GM10266 (cell line): ENCODE results near the gene SLC2A9.
A peak's percentile ranks its signal among the peaks of the same experiment; 100 is the strongest.

Experiments
- DNase-seq: peaks from one replicate; pipeline ENCODE4 v3.0.0; 2012; ENCODE audit errors: extremely low spot score
- CTCF ChIP-seq: IDR thresholded peaks from 2 replicates; pipeline ENCODE4 v1.5.1; 2012; ENCODE audit warnings: mild to moderate bottlenecking, low read depth; ENCODE audit not compliant: control insufficient read depth, insufficient read depth; ENCODE audit errors: missing control alignments

Gene SLC2A9

GRCh38 chr4:10020871-10021652, at the start of gene SLC2A9:
Gene SLC2A9 (minus strand): TSS chr4:10021497. CDS start chr4:10021429, 68 bp downstream.
- no peak for TF ChIP-seq CTCF
- no peak for DNase-seq

GRCh38 chr4:10069075-10069642, 47.9 kb upstream of the SLC2A9 start:
- TF ChIP-seq CTCF: no peak
- DNase-seq: no peak

GRCh38 chr4:10066670-10067651, 45.7 kb upstream of the SLC2A9 start:
- no peak for DNase-seq
- no peak for TF ChIP-seq CTCF

GRCh38 chr4:10066206-10066605, 44.9 kb upstream of the SLC2A9 start:
- no peak for DNase-seq
- TF ChIP-seq CTCF: no peak

- peak; percentile 29 for TF ChIP-seq CTCF
- no peak for DNase-seq
Observed at GRCh38 chr4:10063544-10064300, 42.4 kb upstream of the SLC2A9 start.

GRCh38 chr4:10061650-10062415, 40.5 kb upstream of the SLC2A9 start:
- no peak for DNase-seq
- no peak for TF ChIP-seq CTCF
